GM12872 (cell line): ENCODE measurements around the gene NRN1L.

ENCODE experiments used
- CTCF ChIP-seq: IDR thresholded peaks from 3 replicates; pipeline ENCODE4 v1.5.1; 2011; ENCODE audit warnings: low read depth, mild to moderate bottlenecking, low read length, moderate library complexity; ENCODE audit not compliant: insufficient read depth

NRN1L gene

DNA sequence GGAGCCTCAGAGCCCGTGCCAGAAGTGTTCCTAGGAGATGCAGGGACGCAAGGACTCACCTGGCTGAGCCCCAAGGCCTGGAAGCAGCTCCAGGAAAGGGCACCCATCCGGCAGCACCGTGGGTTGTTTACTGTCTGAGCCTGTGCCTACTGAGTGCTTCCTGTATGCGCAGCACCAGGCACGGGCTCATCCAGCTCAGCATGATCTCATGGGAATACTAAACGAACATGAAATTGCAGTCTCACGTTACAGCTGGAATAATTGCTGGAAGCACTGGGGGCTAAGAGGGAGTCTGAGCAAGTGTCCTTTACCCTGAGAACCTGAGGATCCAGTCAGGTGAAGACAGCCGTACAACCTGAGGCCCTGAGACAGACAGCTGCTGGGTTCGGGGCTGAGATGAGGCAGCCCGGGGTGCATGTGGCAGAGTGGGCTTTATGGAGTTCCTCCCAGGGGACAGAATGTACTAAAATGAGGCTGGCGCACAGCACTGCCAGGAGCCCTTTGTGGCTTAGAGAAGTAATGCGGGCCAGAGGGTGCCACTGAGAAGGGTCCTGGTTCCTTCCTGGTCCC is 41.6 kb downstream of the NRN1L start:
- peak; percentile 43; the same call in 2 of the 3 replicates for TF ChIP-seq CTCF

- no peak for TF ChIP-seq CTCF
These were observed 42.7 kb downstream of the NRN1L start for GRCh38 chr16:67927131-67927941.

- TF ChIP-seq CTCF: no peak
These were observed 43.5 kb downstream of the NRN1L start for GRCh38 chr16:67928147-67928546.

- TF ChIP-seq CTCF: peak; percentile 96
These were observed 44.1 kb downstream of the NRN1L start for GRCh38 chr16:67928561-67929364.

DNA sequence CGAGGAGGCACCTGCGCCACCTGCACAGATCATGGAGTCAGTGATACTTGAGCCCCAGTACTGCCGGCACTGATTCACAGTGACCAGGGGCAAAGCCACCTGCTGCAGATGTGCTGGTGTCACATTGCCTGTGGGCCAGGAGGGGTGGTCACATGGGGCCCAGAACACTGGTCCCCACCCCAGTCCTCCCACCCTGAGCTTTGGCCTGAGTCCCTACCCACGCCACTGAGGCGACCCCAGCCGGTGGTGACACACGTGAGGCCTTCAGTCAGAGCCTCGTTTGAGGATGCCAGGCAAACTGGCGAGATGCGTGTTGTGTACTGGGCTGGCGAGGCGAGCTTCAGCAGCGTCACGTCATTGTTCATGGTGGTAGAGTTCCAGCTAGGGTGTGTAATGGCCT is 45.5 kb downstream of the NRN1L start:
- no peak for TF ChIP-seq CTCF

- TF ChIP-seq CTCF: no peak
These were observed 46.1 kb downstream of the NRN1L start for GRCh38 chr16:67930678-67931211.
